Erythroblast (primary cell): Measurements from ENCODE around the gene ANKRD23.

Experiments used
- DNase-seq, 2 experiments: peaks; one replicate each; lab custom pipeline; 2025; lab: John Stamatoyannopoulos, UW
- GATA1 ChIP-seq: IDR thresholded peaks from 2 replicates; pipeline ENCODE4 v1.6.1; 2011; ENCODE audit warnings: low read depth, mild to moderate bottlenecking, control low read depth, low read length, moderate library complexity
- POLR2A ChIP-seq: IDR thresholded peaks from 2 replicates; pipeline ENCODE4 v1.6.1; 2011; ENCODE audit warnings: mild to moderate bottlenecking, low read length

ANKRD23 gene

DNA sequence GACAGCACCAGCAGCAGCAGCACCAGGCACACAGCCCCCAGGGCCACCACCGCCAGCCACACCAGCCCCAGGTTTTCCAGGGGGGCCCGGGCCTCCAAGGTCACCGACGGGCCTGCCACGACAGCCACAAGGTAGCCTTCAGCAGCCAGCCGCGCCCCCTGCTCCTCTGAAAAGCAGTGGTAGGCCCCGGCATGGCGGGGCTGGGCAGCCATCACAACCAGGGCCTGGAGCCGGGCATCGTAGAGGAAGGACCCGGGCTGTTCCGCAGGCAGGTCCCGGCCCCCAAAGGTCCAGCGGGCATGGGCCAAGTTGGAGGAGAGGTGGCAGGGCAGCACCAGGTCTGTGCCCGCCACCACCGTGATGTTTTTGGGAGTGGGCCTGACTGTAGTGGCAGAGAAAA is 17.3 kb upstream of the ANKRD23 start:
- DNase-seq, result no peak
- TF ChIP-seq GATA1 (no peak), POLR2A (no peak)

GRCh38 chr2:96860065-96861029 is 16.5 kb upstream of the ANKRD23 start:
- no peak for TF ChIP-seq POLR2A
- no peak for TF ChIP-seq GATA1
- peak in 1 of 2 experiments; percentile 32 for DNase-seq

- no peak for TF ChIP-seq GATA1
- TF ChIP-seq POLR2A, result no peak
- DNase-seq, result no peak
Measured at GRCh38 chr2:96859681-96860064, 15.9 kb upstream of the ANKRD23 start.

- no peak for DNase-seq
- TF ChIP-seq POLR2A, result no peak
- no peak for TF ChIP-seq GATA1
Measured at GRCh38 chr2:96859099-96859649, 15.4 kb upstream of the ANKRD23 start.

DNA sequence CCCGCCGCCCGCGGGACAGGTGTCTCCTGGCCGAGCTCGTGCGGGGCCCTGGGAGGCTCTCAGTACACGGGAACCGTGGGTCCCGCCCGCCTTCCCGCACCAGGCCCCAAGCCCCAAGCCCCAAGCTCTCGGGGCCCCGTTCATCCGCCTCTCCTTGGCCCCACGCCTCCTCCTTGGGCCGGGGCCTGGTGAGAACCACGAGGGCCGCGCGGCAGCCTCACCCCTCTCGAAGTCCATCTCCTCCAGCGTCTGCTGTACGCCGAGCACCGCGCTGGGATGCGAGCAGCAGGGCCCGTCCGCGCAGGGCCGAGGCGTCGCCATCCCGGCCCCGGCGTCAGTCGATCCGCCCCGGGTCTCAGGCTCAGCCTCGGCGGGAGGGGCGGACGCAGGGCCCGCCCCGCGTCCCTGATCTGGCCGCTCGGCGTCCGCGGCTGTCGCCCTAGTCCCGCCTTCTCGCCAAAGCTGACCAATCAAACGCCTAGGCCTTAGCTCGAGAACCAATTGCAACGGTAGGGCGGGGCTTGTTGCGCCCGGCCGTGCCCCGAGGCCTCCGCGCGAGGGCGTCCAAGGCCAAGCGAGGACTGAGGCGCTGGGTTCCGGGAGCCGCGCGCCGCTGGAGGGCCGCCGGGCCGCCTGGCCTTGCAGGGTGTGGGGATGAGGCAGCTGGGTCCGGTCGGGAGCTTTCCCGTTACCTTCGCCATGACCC is 14.0 kb upstream of the ANKRD23 start, which contains the start of gene ANKRD39:
ANKRD39 (minus strand) TSS at position 350 of the 706 bp plus-strand sequence; CDS start at position 321, 29 bp downstream.
- DNase-seq, result peak; percentile 98 to 100
- peak; percentile 77 for TF ChIP-seq POLR2A
- no peak for TF ChIP-seq GATA1

GRCh38 chr2:96856776-96857666 is 13.2 kb upstream of the ANKRD23 start:
- TF ChIP-seq GATA1 (no peak), POLR2A (no peak)
- peak; percentile 55 to 67 for DNase-seq

- TF ChIP-seq POLR2A, result no peak
- TF ChIP-seq GATA1, result no peak
- no peak for DNase-seq
Measured at GRCh38 chr2:96853321-96853720, 9.5 kb upstream of the ANKRD23 start.

DNA sequence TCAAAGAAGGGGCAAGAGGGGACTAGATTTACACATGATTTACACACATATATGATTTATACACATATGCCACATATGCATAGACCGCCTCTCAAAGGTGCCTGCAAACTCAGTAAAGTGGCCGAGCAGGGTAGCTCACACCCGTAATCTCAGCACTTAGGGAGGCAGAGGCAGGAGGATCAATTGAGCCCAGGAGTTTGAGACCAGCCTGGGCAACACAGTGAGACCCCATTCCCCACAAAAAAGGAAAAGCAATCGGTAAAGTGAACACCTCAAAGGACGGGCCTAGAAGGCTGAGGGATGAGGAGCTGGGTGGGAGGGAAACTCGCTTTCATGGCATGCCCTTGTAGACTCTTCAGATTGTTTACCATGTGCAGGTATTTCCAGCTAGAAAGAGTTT is 8.8 kb upstream of the ANKRD23 start:
- no peak for DNase-seq
- TF ChIP-seq POLR2A (no peak), GATA1 (no peak)

- no peak for DNase-seq
- TF ChIP-seq GATA1 (no peak), POLR2A (no peak)
Measured at GRCh38 chr2:96848264-96848663, 4.4 kb upstream of the ANKRD23 start.

GRCh38 chr2:96847586-96847985 is 3.8 kb upstream of the ANKRD23 start:
- no peak for TF ChIP-seq GATA1
- TF ChIP-seq POLR2A, result no peak
- DNase-seq, result no peak

DNA sequence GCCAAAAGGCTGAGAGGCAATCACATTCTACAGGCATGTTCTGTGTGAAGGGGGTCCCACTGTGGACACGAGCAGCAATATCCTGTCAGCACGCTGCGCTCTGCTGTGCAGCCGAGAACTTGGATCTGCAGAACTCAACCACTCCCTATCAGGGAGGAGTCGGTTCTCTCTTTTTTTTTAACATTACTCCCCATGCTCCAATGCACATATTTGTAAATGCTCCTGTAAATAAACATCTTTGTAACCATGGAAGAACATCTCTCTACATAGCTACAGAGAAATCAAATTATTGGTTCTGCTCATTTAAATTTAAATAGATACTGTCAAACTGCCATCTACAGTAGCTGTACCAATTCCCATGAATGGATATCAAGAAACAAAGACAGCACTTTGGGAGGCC is 3.0 kb upstream of the ANKRD23 start:
- TF ChIP-seq POLR2A (no peak), GATA1 (no peak)
- no peak for DNase-seq

DNA sequence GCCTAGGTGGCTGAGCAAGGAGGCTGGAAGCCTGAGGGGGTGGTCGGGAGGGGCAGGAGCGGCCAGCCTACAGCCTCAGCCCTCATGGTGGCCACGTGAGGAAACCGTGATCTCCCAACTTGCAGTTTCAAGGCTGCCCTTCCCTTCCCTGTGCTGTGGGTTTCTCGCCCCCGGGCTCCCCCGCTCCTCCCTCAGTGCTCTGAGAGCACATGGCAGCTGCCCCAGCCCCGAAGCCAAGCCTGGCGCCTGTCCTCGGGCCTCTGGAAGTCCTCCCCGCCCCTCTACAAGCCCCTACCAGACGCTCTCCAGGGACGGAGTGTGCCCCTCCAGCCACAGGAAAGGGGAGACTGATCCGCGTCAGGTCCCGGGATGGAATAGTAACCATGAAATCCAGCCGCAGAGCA is 586 bp upstream of the ANKRD23 start:
- no peak for DNase-seq
- TF ChIP-seq GATA1, result no peak
- TF ChIP-seq POLR2A, result no peak

DNA sequence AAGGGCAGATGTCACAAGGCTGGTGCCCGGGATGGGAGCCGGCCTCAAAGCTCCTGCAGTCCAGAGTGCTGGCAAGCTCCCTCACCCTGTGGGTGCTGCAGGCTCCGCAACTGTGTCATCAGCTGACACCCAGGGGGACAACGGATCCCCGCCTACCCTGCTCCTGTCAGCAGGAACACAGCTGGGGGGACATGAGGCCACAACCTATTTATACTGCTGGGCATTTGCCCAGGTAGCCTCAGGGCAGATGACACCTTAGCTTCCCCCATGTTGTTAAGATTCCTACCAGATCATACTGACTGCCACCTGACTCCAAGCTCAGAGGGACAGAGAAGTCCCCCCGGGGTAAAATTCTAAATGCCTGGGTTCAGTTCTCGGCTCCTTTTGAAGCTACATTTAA is 1.2 kb downstream of the ANKRD23 start:
- DNase-seq, result no peak
- TF ChIP-seq GATA1 (no peak), POLR2A (no peak)
